ENCODE measurements around the gene MLLT3. TPM values are rescaled to one million over a fixed set of nuclear protein-coding genes. Genes with fewer than 3 reads are reported as not detected.

The MLLT3 gene
- total RNA-seq, 1 donor from 2014 or later, result 39.1 TPM

DNA sequence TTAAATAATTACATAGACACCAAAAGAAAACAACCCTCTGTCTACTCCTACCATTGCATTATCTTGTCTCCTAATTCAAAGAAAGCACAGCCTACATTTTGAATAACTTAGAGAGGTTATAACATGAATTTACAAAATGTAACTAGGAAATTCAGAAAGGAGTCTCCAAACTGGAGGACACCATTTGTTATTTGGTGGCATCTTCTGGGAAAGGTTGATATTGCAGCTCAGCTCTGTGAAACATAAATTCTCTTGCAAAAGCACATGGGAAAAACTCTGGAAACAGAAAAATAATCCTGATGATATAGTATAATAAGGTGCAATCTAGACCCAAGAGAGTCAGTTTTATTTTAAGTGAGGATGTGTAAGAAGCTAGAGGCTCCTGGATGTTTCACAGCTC lies 215.3 kb downstream of the MLLT3 start:
- Histone ChIP-seq H3K4me2 (no peak overlapping the region), H3K36me3 (no peaks in the 10 kb centered on the region), H3K27ac (no peak overlapping the region), H3K27me3 (no peaks in the 10 kb centered on the region), H4K20me1 (ENCODE audit: low read depth) (no peaks in the 10 kb centered on the region), H3K79me2 (ENCODE audit: low read depth) (no peaks in the 10 kb centered on the region), H3F3A (ENCODE audit: low read depth) (peaks cover 10% of the 10 kb centered on the region), H3K9me3 (ENCODE audit: low read depth) (no peaks in the 10 kb centered on the region), H3K9ac (no peak overlapping the region), H3K4me3 (no peak overlapping the region), H2AFZ (replicated peaks) (no peak overlapping the region), H3K4me1 (peaks cover 21% of the 10 kb centered on the region)
- TF ChIP-seq EZH2phosphoT487 (IDR thresholded peaks at IDR 0.05) (no peak), EZH2 (IDR thresholded peaks at IDR 0.05) (no peak)
- H3K27me3 Mint-ChIP-seq (ENCODE audit: insufficient read depth, low read depth), result no peaks in the 10 kb centered on the region
- no peaks in the 10 kb centered on the region for H3K9me3 Mint-ChIP-seq
- H3K36me3 Mint-ChIP-seq, result peaks cover 8% of the 10 kb centered on the region
- H3K27ac Mint-ChIP-seq, result no peak overlapping the region
- DNase-seq (ENCODE audit: low spot score), result no peak
- peaks cover 17% of the 10 kb centered on the region for H3K4me1 Mint-ChIP-seq
- H3K4me3 Mint-ChIP-seq, result no peak overlapping the region

DNA sequence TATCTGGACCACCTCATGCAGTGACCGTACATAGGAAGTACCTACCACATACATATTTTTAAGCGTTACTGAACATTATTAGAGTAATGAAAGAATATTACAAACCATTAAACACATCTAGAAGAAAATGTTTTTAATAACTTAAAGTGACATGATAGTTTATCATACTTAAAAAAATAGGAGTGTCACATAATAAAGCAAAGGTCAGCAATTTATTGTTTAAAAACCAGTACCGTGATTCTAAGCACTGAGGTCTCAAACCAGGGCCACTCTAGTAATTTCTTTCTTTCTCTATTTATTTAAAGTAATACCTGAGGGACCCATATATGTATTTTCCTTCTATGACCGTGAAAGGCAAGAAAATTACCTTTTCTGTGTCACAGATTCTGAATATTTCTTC lies 216.0 kb downstream of the MLLT3 start:
- Mint-ChIP-seq H3K4me3 (no peak overlapping the region), H3K27me3 (ENCODE audit: insufficient read depth, low read depth) (no peaks in the 10 kb centered on the region), H3K27ac (no peak overlapping the region)

DNA sequence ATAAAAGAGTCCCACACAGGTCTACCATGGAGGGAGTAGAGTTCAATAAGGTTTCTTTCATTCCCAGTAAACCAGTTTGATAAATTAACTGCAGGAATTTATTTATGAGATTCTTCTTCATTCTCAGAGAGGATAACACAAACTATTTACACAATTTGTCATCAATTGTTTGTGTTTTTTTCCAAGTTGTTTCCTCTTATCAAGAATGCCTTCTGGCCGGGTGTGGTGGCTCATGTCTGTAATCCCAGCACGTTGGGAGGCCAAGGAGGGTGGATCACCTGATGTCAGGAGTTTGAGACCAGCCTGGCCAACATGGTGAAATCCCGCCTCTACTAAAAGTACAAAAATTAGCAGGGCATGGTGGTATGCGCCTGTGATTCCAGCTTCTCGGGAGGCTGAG lies 216.7 kb downstream of the MLLT3 start:
- no peak overlapping the region for H3K9ac ChIP-seq
- peaks cover 17% of the 10 kb centered on the region for H3K4me1 Mint-ChIP-seq
- H3K4me2 ChIP-seq, result no peak overlapping the region
- peaks cover 10% of the 10 kb centered on the region for H3F3A ChIP-seq (ENCODE audit: low read depth)
- no peak overlapping the region for H2AFZ ChIP-seq (replicated peaks)
- no peak overlapping the region for H3K4me3 ChIP-seq
- peaks cover 8% of the 10 kb centered on the region for H3K36me3 Mint-ChIP-seq
- no peak overlapping the region for H3K27ac Mint-ChIP-seq
- DNase-seq (ENCODE audit: low spot score), result no peak
- H4K20me1 ChIP-seq (ENCODE audit: low read depth), result no peaks in the 10 kb centered on the region
- H3K79me2 ChIP-seq (ENCODE audit: low read depth), result no peaks in the 10 kb centered on the region
- TF ChIP-seq EZH2phosphoT487 (IDR thresholded peaks at IDR 0.05) (no peak), EZH2 (IDR thresholded peaks at IDR 0.05) (no peak)
- TF ChIP-seq, protein P1, sequence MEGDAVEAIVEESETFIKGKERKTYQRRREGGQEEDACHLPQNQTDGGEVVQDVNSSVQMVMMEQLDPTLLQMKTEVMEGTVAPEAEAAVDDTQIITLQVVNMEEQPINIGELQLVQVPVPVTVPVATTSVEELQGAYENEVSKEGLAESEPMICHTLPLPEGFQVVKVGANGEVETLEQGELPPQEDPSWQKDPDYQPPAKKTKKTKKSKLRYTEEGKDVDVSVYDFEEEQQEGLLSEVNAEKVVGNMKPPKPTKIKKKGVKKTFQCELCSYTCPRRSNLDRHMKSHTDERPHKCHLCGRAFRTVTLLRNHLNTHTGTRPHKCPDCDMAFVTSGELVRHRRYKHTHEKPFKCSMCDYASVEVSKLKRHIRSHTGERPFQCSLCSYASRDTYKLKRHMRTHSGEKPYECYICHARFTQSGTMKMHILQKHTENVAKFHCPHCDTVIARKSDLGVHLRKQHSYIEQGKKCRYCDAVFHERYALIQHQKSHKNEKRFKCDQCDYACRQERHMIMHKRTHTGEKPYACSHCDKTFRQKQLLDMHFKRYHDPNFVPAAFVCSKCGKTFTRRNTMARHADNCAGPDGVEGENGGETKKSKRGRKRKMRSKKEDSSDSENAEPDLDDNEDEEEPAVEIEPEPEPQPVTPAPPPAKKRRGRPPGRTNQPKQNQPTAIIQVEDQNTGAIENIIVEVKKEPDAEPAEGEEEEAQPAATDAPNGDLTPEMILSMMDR (IDR thresholded peaks at IDR 0.05), result no peak
- no peaks in the 10 kb centered on the region for H3K36me3 ChIP-seq
- H3K27ac ChIP-seq, result no peak overlapping the region
- no peaks in the 10 kb centered on the region for H3K9me3 Mint-ChIP-seq
- H3K4me1 ChIP-seq, result peaks cover 21% of the 10 kb centered on the region
- no peaks in the 10 kb centered on the region for H3K27me3 ChIP-seq
- no peaks in the 10 kb centered on the region for H3K27me3 Mint-ChIP-seq (ENCODE audit: insufficient read depth, low read depth)
- H3K9me3 ChIP-seq (ENCODE audit: low read depth), result no peaks in the 10 kb centered on the region
- no peak overlapping the region for H3K4me3 Mint-ChIP-seq

More for the DNA sequence above, 216.0 kb downstream of the MLLT3 start:
- Mint-ChIP-seq H3K9me3 (no peaks in the 10 kb centered on the region), H3K36me3 (peaks cover 5% of the 10 kb centered on the region), H3K4me1 (peaks cover 17% of the 10 kb centered on the region)
- Histone ChIP-seq H3K4me1 (peaks cover 21% of the 10 kb centered on the region), H3K27ac (no peak overlapping the region), H3F3A (ENCODE audit: low read depth) (peaks cover 10% of the 10 kb centered on the region), H3K9me3 (ENCODE audit: low read depth) (no peaks in the 10 kb centered on the region), H3K4me3 (no peak overlapping the region), H3K27me3 (no peaks in the 10 kb centered on the region), H2AFZ (replicated peaks) (no peak overlapping the region), H3K36me3 (no peaks in the 10 kb centered on the region), H3K9ac (no peak overlapping the region), H3K79me2 (ENCODE audit: low read depth) (no peaks in the 10 kb centered on the region), H4K20me1 (ENCODE audit: low read depth) (no peaks in the 10 kb centered on the region), H3K4me2 (no peak overlapping the region)
- TF ChIP-seq EZH2 (IDR thresholded peaks at IDR 0.05), result no peak
- no peak for TF ChIP-seq EZH2phosphoT487 (IDR thresholded peaks at IDR 0.05)
- DNase-seq (ENCODE audit: low spot score), result no peak

DNA sequence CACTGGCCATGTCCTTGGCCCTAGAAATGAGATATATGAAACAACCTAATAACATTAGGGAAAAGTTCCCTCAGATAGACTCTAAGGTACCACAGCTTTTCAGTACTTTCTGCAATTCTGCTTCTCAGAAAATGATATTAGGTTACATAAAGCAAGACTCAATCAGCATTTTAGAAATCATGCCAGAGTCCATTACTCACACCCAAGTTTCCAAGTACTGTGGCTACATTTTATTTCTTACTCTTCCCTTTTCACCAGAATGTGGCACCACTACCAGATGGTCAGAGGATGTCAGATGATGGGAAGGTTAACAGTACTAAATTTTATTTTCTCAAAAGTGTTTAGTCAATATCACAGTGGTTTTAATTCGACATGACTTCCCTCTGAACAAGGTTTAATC lies 217.2 kb downstream of the MLLT3 start:
- H3K4me3 Mint-ChIP-seq, result no peak overlapping the region
- no peak overlapping the region for H2AFZ ChIP-seq (replicated peaks)
- no peaks in the 10 kb centered on the region for H3K79me2 ChIP-seq (ENCODE audit: low read depth)
- no peak for DNase-seq (ENCODE audit: low spot score)
- no peaks in the 10 kb centered on the region for H3K27me3 Mint-ChIP-seq (ENCODE audit: insufficient read depth, low read depth)
- no peaks in the 10 kb centered on the region for H3K9me3 ChIP-seq (ENCODE audit: low read depth)
- H3K9me3 Mint-ChIP-seq, result no peaks in the 10 kb centered on the region
- peaks cover 10% of the 10 kb centered on the region for H3F3A ChIP-seq (ENCODE audit: low read depth)
- no peak overlapping the region for H3K4me3 ChIP-seq
- H3K9ac ChIP-seq, result no peak overlapping the region
- peaks cover 8% of the 10 kb centered on the region for H3K36me3 Mint-ChIP-seq
- no peak overlapping the region for H3K27ac ChIP-seq
- peaks cover 17% of the 10 kb centered on the region for H3K4me1 Mint-ChIP-seq
- no peaks in the 10 kb centered on the region for H4K20me1 ChIP-seq (ENCODE audit: low read depth)
- no peaks in the 10 kb centered on the region for H3K27me3 ChIP-seq
- TF ChIP-seq, protein P1 (IDR thresholded peaks at IDR 0.05), result no peak
- no peak for TF ChIP-seq EZH2 (IDR thresholded peaks at IDR 0.05)
- no peak for TF ChIP-seq EZH2phosphoT487 (IDR thresholded peaks at IDR 0.05)
- no peaks in the 10 kb centered on the region for H3K36me3 ChIP-seq
- peaks cover 21% of the 10 kb centered on the region for H3K4me1 ChIP-seq
- H3K27ac Mint-ChIP-seq, result no peak overlapping the region
- no peak overlapping the region for H3K4me2 ChIP-seq
